ENCODE data around the gene KCTD5.

The KCTD5 gene

GRCh38 chr16:2745961-2746360 is 63.6 kb downstream of the KCTD5 start:
- H3K9ac ChIP-seq (ENCODE audit: low read length): no peak overlapping the region
- no peak overlapping the region for H3K4me3 ChIP-seq (ENCODE audit: low read length)
- no peaks in the 10 kb centered on the region for H3K36me3 ChIP-seq (ENCODE audit: control insufficient read depth, insufficient read depth, low read length)
- peaks cover 2% of the 10 kb centered on the region for H3K27me3 ChIP-seq (ENCODE audit: control insufficient read depth, insufficient read depth, low read length)
- H3K4me1 ChIP-seq (ENCODE audit: control insufficient read depth, insufficient read depth, low read length): no peaks in the 10 kb centered on the region
- H3K27ac ChIP-seq (ENCODE audit: low read depth, low read length): no peak overlapping the region

- H3K36me3 ChIP-seq (ENCODE audit: control insufficient read depth, insufficient read depth, low read length): no peaks in the 10 kb centered on the region
- no peak overlapping the region for H3K4me3 ChIP-seq (ENCODE audit: low read length)
- H3K9ac ChIP-seq (ENCODE audit: low read length): no peak overlapping the region
- peaks cover 2% of the 10 kb centered on the region for H3K27me3 ChIP-seq (ENCODE audit: control insufficient read depth, insufficient read depth, low read length)
- no peak overlapping the region for H3K27ac ChIP-seq (ENCODE audit: low read depth, low read length)
- H3K4me1 ChIP-seq (ENCODE audit: control insufficient read depth, insufficient read depth, low read length): peaks cover 5% of the 10 kb centered on the region
Observed at GRCh38 chr16:2748757-2749455, 66.6 kb downstream of the KCTD5 start.

GRCh38 chr16:2749476-2749875 is 67.2 kb downstream of the KCTD5 start:
- Histone ChIP-seq H3K36me3 (ENCODE audit: control insufficient read depth, insufficient read depth, low read length) (no peaks in the 10 kb centered on the region), H3K27ac (ENCODE audit: low read depth, low read length) (no peak overlapping the region), H3K27me3 (ENCODE audit: control insufficient read depth, insufficient read depth, low read length) (peaks cover 2% of the 10 kb centered on the region), H3K9ac (ENCODE audit: low read length) (no peak overlapping the region), H3K4me1 (ENCODE audit: control insufficient read depth, insufficient read depth, low read length) (peaks cover 6% of the 10 kb centered on the region), H3K4me3 (ENCODE audit: low read length) (no peak overlapping the region)

GRCh38 chr16:2749936-2750335 is 67.6 kb downstream of the KCTD5 start:
- Histone ChIP-seq H3K9ac (ENCODE audit: low read length) (no peak overlapping the region), H3K27me3 (ENCODE audit: control insufficient read depth, insufficient read depth, low read length) (peaks cover 2% of the 10 kb centered on the region), H3K27ac (ENCODE audit: low read depth, low read length) (no peak overlapping the region), H3K4me1 (ENCODE audit: control insufficient read depth, insufficient read depth, low read length) (peaks cover 10% of the 10 kb centered on the region), H3K4me3 (ENCODE audit: low read length) (no peak overlapping the region), H3K36me3 (ENCODE audit: control insufficient read depth, insufficient read depth, low read length) (no peaks in the 10 kb centered on the region)

GRCh38 chr16:2751577-2752034 is 69.3 kb downstream of the KCTD5 start:
- Histone ChIP-seq H3K36me3 (ENCODE audit: control insufficient read depth, insufficient read depth, low read length) (peaks cover 2% of the 10 kb centered on the region), H3K4me3 (ENCODE audit: low read length) (peak overlapping the region; percentile 98), H3K4me1 (ENCODE audit: control insufficient read depth, insufficient read depth, low read length) (peaks cover 19% of the 10 kb centered on the region), H3K9ac (ENCODE audit: low read length) (no peak overlapping the region), H3K27ac (ENCODE audit: low read depth, low read length) (peak overlapping the region; percentile 100), H3K27me3 (ENCODE audit: control insufficient read depth, insufficient read depth, low read length) (no peaks in the 10 kb centered on the region)

- peaks cover 8% of the 10 kb centered on the region for H3K36me3 ChIP-seq (ENCODE audit: control insufficient read depth, insufficient read depth, low read length)
- H3K9ac ChIP-seq (ENCODE audit: low read length): peak within 1 kb of the TSS; percentile 98
- peak within 1 kb of the TSS; percentile 100 for H3K27ac ChIP-seq (ENCODE audit: low read depth, low read length)
- peaks cover 24% of the 10 kb centered on the region for H3K4me1 ChIP-seq (ENCODE audit: control insufficient read depth, insufficient read depth, low read length)
- no peaks in the 10 kb centered on the region for H3K27me3 ChIP-seq (ENCODE audit: control insufficient read depth, insufficient read depth, low read length)
- H3K4me3 ChIP-seq (ENCODE audit: low read length): peak within 1 kb of the TSS; percentile 98
Observed at GRCh38 chr16:2752035-2752849, 69.9 kb downstream of the KCTD5 start, which contains the start of gene SRRM2. Gene SRRM2, plus strand, starts transcription at chr16:2752638. Its CDS starts 3,727 bp downstream, at chr16:2756365.

GRCh38 chr16:2752850-2753732 is 70.8 kb downstream of the KCTD5 start:
- H3K4me1 ChIP-seq (ENCODE audit: control insufficient read depth, insufficient read depth, low read length): peaks cover 24% of the 10 kb centered on the region
- no peaks in the 10 kb centered on the region for H3K27me3 ChIP-seq (ENCODE audit: control insufficient read depth, insufficient read depth, low read length)
- H3K4me3 ChIP-seq (ENCODE audit: low read length): peak overlapping the region; percentile 98

GRCh38 chr16:2753733-2754020 is 71.4 kb downstream of the KCTD5 start:
- Histone ChIP-seq H3K27ac (ENCODE audit: low read depth, low read length) (peak overlapping the region; percentile 100), H3K4me3 (ENCODE audit: low read length) (peak overlapping the region; percentile 98), H3K27me3 (ENCODE audit: control insufficient read depth, insufficient read depth, low read length) (no peaks in the 10 kb centered on the region), H3K4me1 (ENCODE audit: control insufficient read depth, insufficient read depth, low read length) (peaks cover 24% of the 10 kb centered on the region), H3K9ac (ENCODE audit: low read length) (no peak overlapping the region), H3K36me3 (ENCODE audit: control insufficient read depth, insufficient read depth, low read length) (peaks cover 20% of the 10 kb centered on the region)

More at GRCh38 chr16:2752850-2753732, 70.8 kb downstream of the KCTD5 start:
- peak overlapping the region; percentile 100 for H3K27ac ChIP-seq (ENCODE audit: low read depth, low read length)
- peak overlapping the region; percentile 98 for H3K9ac ChIP-seq (ENCODE audit: low read length)
- H3K36me3 ChIP-seq (ENCODE audit: control insufficient read depth, insufficient read depth, low read length): peaks cover 15% of the 10 kb centered on the region

GRCh38 chr16:2755158-2755557 is 72.8 kb downstream of the KCTD5 start:
- peak overlapping the region; percentile 98 for H3K4me3 ChIP-seq (ENCODE audit: low read length)
- H3K4me1 ChIP-seq (ENCODE audit: control insufficient read depth, insufficient read depth, low read length): peaks cover 24% of the 10 kb centered on the region
- peaks cover 34% of the 10 kb centered on the region for H3K36me3 ChIP-seq (ENCODE audit: control insufficient read depth, insufficient read depth, low read length)
- no peaks in the 10 kb centered on the region for H3K27me3 ChIP-seq (ENCODE audit: control insufficient read depth, insufficient read depth, low read length)
- no peak overlapping the region for H3K27ac ChIP-seq (ENCODE audit: low read depth, low read length)
- no peak overlapping the region for H3K9ac ChIP-seq (ENCODE audit: low read length)

- H3K27ac ChIP-seq (ENCODE audit: low read depth, low read length): no peak overlapping the region
- H3K4me3 ChIP-seq (ENCODE audit: low read length): no peak overlapping the region
Observed at GRCh38 chr16:2756288-2757015, 74.1 kb downstream of the KCTD5 start.

GRCh38 chr16:2757344-2757743 is 75.0 kb downstream of the KCTD5 start:
- no peak overlapping the region for H3K9ac ChIP-seq (ENCODE audit: low read length)
- H3K4me3 ChIP-seq (ENCODE audit: low read length): no peak overlapping the region
- H3K36me3 ChIP-seq (ENCODE audit: control insufficient read depth, insufficient read depth, low read length): peaks cover 55% of the 10 kb centered on the region
- H3K27ac ChIP-seq (ENCODE audit: low read depth, low read length): no peak overlapping the region
- no peaks in the 10 kb centered on the region for H3K27me3 ChIP-seq (ENCODE audit: control insufficient read depth, insufficient read depth, low read length)
- H3K4me1 ChIP-seq (ENCODE audit: control insufficient read depth, insufficient read depth, low read length): peaks cover 19% of the 10 kb centered on the region

More at GRCh38 chr16:2756288-2757015, 74.1 kb downstream of the KCTD5 start:
- Histone ChIP-seq H3K4me1 (ENCODE audit: control insufficient read depth, insufficient read depth, low read length) (peaks cover 23% of the 10 kb centered on the region), H3K9ac (ENCODE audit: low read length) (no peak overlapping the region), H3K27me3 (ENCODE audit: control insufficient read depth, insufficient read depth, low read length) (no peaks in the 10 kb centered on the region), H3K36me3 (ENCODE audit: control insufficient read depth, insufficient read depth, low read length) (peaks cover 46% of the 10 kb centered on the region)

Data from rectal smooth muscle tissue (tissue), 1 donor.